D721Med (cell line): ENCODE results near the gene PDGFA.

Source experiments
- DNase-seq: peaks from one replicate; pipeline ENCODE4 v3.0.0; 2011; ENCODE audit warnings: low spot score; ENCODE audit not compliant: insufficient read length
- FAIRE-seq: peaks from 2 replicates; lab custom pipeline; 2011; peaks lifted over from hg19 to GRCh38; lab: Jason Lieb, UNC
- TF ChIP-seq, protein P1 (sequence below): IDR thresholded peaks from 2 replicates; pipeline ENCODE4 v1.5.1; 2012; ENCODE audit warnings: mild to moderate bottlenecking, control low read depth; ENCODE audit not compliant: insufficient read depth; ENCODE audit errors: missing control alignments

The PDGFA gene

DNA sequence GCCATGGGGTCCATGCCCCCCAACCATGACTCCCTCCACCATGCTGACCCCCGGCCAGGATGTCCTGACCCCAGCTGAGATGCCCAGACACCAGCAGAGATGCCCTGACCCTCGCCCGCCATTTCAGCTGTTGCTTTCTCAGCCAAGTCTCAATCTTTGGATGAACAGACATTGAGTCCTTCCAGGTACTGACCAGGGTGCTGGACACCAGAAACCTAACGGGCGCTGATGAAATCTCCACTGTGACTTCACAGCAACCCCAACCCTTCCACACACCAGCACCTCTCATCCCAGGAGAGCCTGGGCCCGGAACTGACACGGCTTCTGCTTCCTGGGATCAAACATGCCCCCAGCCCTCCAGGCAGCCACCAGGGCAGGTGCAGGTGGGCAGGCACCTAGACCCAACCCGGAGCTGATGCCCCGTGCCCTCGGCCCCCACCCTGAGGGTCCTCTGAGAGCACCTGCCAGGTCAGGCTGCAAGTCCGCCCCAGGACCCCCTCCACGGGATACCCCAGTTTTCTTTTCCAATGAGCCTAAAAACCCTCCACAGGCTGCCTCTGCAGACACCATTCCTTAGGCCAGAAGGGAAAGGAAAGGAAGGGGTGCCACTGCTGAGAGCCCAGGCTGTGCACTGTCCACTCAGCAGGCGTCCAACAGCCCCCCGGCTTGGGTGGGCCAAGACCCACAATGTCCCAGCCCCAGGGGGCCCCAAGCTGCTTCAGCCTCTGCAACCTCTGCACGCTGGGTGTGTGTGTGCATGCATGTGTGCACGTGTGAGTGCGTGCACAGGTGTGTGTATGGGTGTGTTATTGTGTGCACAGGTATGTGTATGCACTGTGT is 43.4 kb upstream of the PDGFA start:
- FAIRE-seq (no peak), DNase-seq (no peak)
- TF ChIP-seq, protein P1, sequence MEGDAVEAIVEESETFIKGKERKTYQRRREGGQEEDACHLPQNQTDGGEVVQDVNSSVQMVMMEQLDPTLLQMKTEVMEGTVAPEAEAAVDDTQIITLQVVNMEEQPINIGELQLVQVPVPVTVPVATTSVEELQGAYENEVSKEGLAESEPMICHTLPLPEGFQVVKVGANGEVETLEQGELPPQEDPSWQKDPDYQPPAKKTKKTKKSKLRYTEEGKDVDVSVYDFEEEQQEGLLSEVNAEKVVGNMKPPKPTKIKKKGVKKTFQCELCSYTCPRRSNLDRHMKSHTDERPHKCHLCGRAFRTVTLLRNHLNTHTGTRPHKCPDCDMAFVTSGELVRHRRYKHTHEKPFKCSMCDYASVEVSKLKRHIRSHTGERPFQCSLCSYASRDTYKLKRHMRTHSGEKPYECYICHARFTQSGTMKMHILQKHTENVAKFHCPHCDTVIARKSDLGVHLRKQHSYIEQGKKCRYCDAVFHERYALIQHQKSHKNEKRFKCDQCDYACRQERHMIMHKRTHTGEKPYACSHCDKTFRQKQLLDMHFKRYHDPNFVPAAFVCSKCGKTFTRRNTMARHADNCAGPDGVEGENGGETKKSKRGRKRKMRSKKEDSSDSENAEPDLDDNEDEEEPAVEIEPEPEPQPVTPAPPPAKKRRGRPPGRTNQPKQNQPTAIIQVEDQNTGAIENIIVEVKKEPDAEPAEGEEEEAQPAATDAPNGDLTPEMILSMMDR, result no peak

DNA sequence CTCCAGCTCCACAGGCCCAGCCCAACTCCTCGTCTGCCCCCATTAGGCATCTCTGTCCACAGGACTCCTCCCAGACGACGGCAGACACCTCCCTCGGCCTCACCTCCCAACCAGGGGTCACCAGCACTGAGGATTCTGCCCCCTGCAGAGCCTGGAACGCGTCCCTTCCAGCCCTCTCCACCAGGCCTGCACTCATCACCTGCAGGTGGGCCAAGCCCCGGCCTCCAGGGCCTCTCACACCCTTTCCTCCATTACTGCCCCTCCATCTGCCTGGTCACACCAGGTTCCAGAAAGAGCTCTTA is 42.7 kb upstream of the PDGFA start:
- FAIRE-seq (no peak), DNase-seq (no peak)
- TF ChIP-seq, protein P1, result no peak

DNA sequence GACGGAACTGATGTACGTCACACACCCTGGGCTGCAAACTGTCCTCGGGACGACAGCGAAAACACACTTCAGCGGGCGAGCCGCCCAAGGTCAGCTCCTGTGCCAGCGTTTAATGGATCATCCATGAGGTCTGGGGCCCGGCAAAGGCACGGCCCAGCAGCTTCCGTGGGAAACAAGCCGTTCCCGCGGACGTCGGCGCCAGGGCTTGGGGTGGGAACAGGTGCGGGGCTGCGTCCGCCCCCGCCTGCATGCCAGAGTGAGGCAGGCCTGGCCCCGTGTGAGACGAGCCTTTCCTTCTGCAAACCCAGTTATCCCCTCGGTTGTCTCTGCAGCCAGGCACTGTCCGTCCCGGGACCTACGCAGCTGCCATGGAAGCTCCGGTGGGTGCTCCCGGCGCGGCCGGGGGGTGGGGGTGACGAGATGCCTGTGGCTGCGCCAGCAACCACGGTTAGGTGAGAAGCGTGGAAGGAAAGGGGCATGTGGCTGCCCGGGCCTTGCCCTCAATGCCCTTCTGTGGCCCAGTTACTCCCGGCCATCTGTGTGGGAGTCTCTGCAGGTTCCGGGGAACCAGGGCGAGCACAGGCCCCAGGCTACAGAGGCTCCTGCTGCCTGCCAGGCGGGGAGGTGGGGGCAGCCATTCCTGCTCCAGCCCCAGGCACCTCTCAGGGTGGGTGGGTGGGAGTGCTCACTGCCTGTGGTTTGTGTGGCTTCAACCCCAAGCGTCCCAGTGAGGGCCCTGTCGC is 42.2 kb upstream of the PDGFA start:
- TF ChIP-seq, protein P1, result no peak
- FAIRE-seq (no peak), DNase-seq (no peak)

DNA sequence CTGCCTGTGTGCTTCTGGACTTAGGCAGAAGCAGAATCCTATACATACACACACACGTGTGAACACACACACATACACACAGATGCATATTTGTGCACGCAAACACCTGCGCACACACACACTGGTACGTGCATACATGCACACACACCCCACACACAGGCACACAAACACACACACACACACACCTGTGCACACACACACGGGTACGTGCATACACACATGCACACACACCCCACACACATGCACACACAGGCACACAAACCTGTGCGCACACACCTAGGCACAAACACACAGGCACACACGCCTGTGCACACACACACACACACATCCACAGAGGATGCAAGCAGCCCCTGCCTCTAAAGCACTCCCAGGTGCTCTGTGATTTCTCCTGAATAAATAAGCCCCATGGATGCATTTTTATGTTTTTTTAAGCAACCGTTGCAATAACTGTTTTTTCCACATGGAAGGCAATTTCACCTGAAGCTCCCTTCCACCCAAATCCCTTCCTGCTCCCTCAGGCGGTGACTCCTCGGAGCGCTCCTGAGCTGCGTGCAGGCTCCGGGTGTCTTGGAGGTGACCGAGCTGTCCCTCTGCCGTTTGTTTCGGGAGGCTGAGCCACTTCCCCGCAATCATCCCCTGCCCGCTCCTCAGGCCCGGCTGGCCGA is 41.5 kb upstream of the PDGFA start:
- DNase-seq, result no peak
- TF ChIP-seq, protein P1, result no peak
- no peak for FAIRE-seq

DNA sequence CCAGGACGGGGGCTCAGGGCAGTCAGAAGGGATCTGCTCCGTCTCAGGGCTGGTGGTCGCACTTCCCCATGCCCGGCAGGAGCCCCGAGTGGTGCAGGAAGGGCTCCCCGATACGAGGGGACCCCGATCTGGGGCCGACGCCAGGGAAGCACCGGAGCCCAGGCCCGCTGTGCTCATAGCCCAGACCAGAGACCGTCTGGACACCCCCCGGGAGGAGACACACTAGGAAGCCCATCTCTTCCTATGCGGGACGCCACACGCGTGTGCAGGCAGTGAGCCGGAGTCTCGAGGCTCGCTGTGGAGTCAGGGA is 39.7 kb upstream of the PDGFA start:
- FAIRE-seq (no peak), DNase-seq (no peak)
- TF ChIP-seq, protein P1, result no peak

DNA sequence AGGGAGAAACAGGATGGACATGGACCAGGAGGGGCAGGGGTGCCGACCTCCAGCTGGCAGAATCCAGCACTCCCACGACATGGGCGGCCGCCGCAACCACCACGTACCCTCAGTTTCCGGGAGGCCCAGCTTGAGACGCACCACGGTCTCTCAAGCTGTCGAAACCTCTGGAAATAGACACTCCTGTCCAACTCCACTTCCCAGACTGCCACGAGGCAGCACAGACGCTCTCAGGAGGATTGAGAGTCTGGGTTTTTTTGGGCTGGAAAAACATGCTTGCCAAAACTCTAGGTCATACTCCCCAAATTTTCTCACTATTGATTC is 37.9 kb upstream of the PDGFA start:
- TF ChIP-seq, protein P1, result no peak
- FAIRE-seq (no peak), DNase-seq (no peak)
